PC-9 (cell line): ENCODE measurements around the gene NMUR1.

Experiments used
- CTCF ChIP-seq: fragments of 200-600 bp; sonication (generic); conservative IDR thresholded peaks from 2 replicates; pipeline ENCODE4 v1.6.1; 2017; ENCODE audit warnings: mixed run types, antibody characterized with exemption, mild to moderate bottlenecking, moderate library complexity
- EZH2 ChIP-seq: fragments of 200-600 bp; sonication (generic); IDR thresholded peaks from 2 replicates; pipeline ENCODE4 v1.8.0; 2017; ENCODE audit warnings: antibody characterized with exemption, low read depth

- TF ChIP-seq CTCF (no peak), EZH2 (no peak)
Measured at GRCh38 chr2:231513746-231514224, 16.5 kb downstream of the NMUR1 start.
